CD4-positive, CD25-positive, alpha-beta regulatory T cell (primary cell): ENCODE data around the gene MXRA5. TPM values are rescaled to one million over a fixed set of nuclear protein-coding genes. Genes with fewer than 3 reads are reported as not detected.
"Not testable (repeated sequence)": the region's sequence is repeated elsewhere in the genome, so short reads cannot be mapped to it uniquely, and the experiment has no call there.

Experiments used
- ATAC-seq, 2 donors: fragments of 150-1000 bp; cut with Tn5 transposase; one replicate each; pipeline ENCODE4 v1.10.0; 2021; ENCODE audit warnings: low read depth in 2 of 2, moderate number of reproducible peaks in 2 of 2, moderate library complexity in 1 of 2
- DNase-seq, 3 donors: peaks; one replicate each; pipeline versions ENCODE4 v3.0.0 to v3.0.0-alpha.2; 2012 to 2022; ENCODE audit warnings: mixed read lengths in 1 of 3
- H3K27ac ChIP-seq: one replicate; pipeline ENCODE4 v1.7.0; 2013; ENCODE audit warnings: mild to moderate bottlenecking, low read length; ENCODE audit not compliant: insufficient read depth, poor library complexity, severe bottlenecking
- H3K27me3 ChIP-seq: one replicate; pipeline ENCODE4 v1.7.0; 2013; ENCODE audit warnings: low read length; ENCODE audit not compliant: control insufficient read depth, insufficient read depth
- H3K36me3 ChIP-seq: one replicate; pipeline ENCODE4 v1.7.0; 2013; ENCODE audit warnings: mild to moderate bottlenecking, low read length, moderate library complexity; ENCODE audit not compliant: control insufficient read depth, insufficient read depth
- H3K4me1 ChIP-seq: 2 replicates; pipeline ENCODE4 v1.7.0; 2013; ENCODE audit warnings: mild to moderate bottlenecking, low read length; ENCODE audit not compliant: insufficient read depth, control insufficient read depth, poor library complexity, severe bottlenecking
- H3K4me3 ChIP-seq: one replicate; pipeline ENCODE4 v1.7.0; 2013; ENCODE audit warnings: low read depth, mild to moderate bottlenecking, low read length, moderate library complexity
- H3K9me3 ChIP-seq, 2 experiments: 1 replicate in 1 of 2; 2 replicates in 1 of 2; pipeline ENCODE4 v1.7.0; 2013; ENCODE audit warnings: low read length in 2 of 2, mild to moderate bottlenecking in 1 of 2, moderate library complexity in 1 of 2; ENCODE audit not compliant: control insufficient read depth in 2 of 2
- H3K27ac Mint-ChIP-seq, 3 donors: one replicate each; pipeline ENCODE4 v1.8.0; 2020 to 2022; ENCODE audit warnings: mild to moderate bottlenecking in 3 of 3, mixed read lengths in 3 of 3, moderate library complexity in 2 of 3
- H3K27me3 Mint-ChIP-seq: one replicate; pipeline ENCODE4 v1.8.0; 2022; ENCODE audit warnings: mild to moderate bottlenecking, mixed read lengths
- H3K36me3 Mint-ChIP-seq: one replicate; pipeline ENCODE4 v1.8.0; 2020; ENCODE audit warnings: mixed read lengths
- H3K4me1 Mint-ChIP-seq, 4 donors: one replicate each; pipeline ENCODE4 v1.8.0; 2020 to 2022; ENCODE audit warnings: mixed read lengths in 4 of 4, mild to moderate bottlenecking in 1 of 4
- H3K4me3 Mint-ChIP-seq, 4 donors: one replicate each; pipeline ENCODE4 v1.8.0; 2020 to 2022; ENCODE audit warnings: mild to moderate bottlenecking in 4 of 4, mixed read lengths in 4 of 4, moderate library complexity in 3 of 4
- H3K9me3 Mint-ChIP-seq, 7 donors: one replicate each; pipeline ENCODE4 v1.8.0; 2020 to 2022; ENCODE audit warnings: mixed read lengths in 7 of 7, mild to moderate bottlenecking in 3 of 7, moderate library complexity in 2 of 7
- polyA plus RNA-seq, 4 donors: library from polyadenylated mRNA; unstranded; fragments of 300-500 nt; fragmentation: Illumina TruSeq; gene quantifications; one replicate each; pipeline ENCODE4 v1.2.3, GENCODE V29; 2021
- total RNA-seq: library from RNA; stranded (reverse); gene quantifications from one replicate; pipeline ENCODE4 v1.2.3, GENCODE V29; 2022

MXRA5 gene
- total and polyA plus RNA-seq, 5 donors from 2014 or later, result not detected

DNA sequence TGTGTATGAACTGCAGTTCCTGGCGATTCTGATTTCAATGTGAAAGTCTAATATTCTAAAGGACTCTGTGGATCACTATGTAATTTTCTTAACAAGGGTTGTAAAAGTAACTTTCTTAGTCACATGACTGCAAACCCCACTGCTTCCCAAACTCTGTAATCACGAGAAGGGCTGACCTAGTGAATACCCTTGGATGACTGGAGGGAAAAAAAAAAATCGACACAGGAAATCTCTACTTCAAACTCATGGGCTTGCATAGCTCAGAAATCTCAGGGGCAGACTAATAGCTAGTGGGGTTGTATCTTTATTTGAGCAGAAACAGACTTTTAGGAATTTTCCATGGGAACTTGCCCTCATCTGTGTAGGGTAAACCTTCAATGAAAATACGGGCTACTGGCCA is 4.8 kb upstream of the MXRA5 start:
- H3K27me3 Mint-ChIP-seq, result no peaks in the 10 kb centered on the region
- Histone ChIP-seq H3K4me1 (no peaks in the 10 kb centered on the region), H3K9me3 (no peaks in the 10 kb centered on the region), H3K27ac (no peak overlapping the region), H3K36me3 (no peaks in the 10 kb centered on the region), H3K4me3 (no peak overlapping the region), H3K27me3 (no peaks in the 10 kb centered on the region)
- peaks cover 0 to 7% (median 0%) of the 10 kb centered on the region in 7 donors for H3K9me3 Mint-ChIP-seq
- H3K27ac Mint-ChIP-seq, result no peak overlapping the region
- H3K36me3 Mint-ChIP-seq, result no peaks in the 10 kb centered on the region
- no peak overlapping the region for H3K4me3 Mint-ChIP-seq
- DNase-seq (no peak), ATAC-seq (no peak)
- no peaks in the 10 kb centered on the region for H3K4me1 Mint-ChIP-seq

DNA sequence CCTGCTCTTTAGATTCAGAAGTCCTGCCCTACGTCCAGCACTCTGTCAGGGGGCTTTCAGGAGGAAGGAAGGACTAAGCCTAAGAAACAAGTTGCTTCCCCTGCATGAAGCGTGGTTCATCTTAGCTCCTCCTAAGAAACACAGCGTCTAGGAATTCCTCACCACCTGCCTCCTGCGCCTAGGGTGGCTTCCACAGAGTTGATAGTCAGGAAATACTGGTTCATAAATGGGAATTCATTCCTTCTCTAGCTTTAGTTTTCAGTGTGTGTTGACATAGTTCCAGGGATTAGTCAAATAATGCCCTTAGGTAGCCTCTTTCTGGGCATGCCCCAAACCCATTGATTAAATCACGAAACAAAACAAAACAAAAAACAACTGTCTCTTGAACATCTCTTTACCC is 1.7 kb upstream of the MXRA5 start:
- no peak overlapping the region for H3K27ac Mint-ChIP-seq
- no peak overlapping the region for H3K4me3 ChIP-seq
- H3K9me3 Mint-ChIP-seq, result peaks cover 0 to 7% (median 0%) of the 10 kb centered on the region in 7 donors
- H3K4me3 Mint-ChIP-seq, result no peak overlapping the region
- H3K9me3 ChIP-seq, result no peaks in the 10 kb centered on the region
- H3K27ac ChIP-seq, result no peak overlapping the region
- H3K27me3 Mint-ChIP-seq, result no peaks in the 10 kb centered on the region
- DNase-seq (no peak), ATAC-seq (no peak)
- no peaks in the 10 kb centered on the region for H3K36me3 ChIP-seq
- no peaks in the 10 kb centered on the region for H3K36me3 Mint-ChIP-seq
- H3K27me3 ChIP-seq, result no peaks in the 10 kb centered on the region
- H3K4me1 ChIP-seq, result no peaks in the 10 kb centered on the region
- H3K4me1 Mint-ChIP-seq, result no peaks in the 10 kb centered on the region

DNA sequence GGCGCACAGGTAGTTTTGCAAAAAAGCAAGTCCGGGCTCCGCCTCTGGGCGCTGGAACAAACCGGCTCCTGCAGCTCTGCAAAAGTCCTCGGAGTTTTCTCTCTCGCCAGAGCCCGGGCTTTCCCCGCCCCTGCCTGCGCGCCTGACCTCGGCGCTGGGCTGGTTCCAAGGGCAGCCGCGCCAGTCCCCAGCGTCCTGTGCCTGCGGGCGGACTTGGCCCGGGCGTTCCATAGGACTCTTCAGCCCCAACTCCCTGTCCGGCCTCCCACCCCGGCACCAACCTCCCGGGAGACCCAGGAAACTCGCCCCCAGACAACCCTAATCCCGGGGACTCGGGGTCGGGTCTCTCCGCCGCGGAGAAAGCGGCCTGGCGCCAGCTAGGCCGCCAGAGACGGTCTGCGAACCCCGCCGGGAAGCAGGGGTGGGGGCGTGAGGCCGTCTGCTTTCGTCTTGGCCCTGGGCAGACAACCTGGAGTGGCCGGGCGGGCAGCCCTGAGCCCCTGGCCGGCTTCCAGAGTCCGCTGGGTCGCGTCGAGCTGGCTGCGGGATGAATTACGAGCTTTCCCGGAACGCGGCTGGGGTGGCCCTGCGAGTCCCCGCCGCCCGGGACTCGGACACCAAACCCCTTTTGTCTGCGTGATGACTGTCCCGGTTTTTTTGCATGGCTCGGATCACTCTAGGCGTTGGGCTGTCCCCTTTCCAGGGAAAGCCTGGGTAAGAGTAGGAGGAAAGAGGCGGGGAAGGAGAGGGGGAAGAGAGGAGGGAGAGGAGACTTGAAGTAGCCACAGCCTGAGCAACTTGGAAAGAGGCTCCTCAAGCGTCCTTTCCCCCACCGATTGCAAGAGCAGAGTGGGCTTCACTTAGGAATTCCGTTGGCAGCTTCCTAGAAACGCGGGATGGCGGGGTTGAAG is 916 bp downstream of the MXRA5 start:
- H3K9me3 ChIP-seq, result no peaks in the 10 kb centered on the region
- no peak overlapping the region for H3K4me3 ChIP-seq
- no peak overlapping the region for H3K27ac ChIP-seq
- H3K4me1 ChIP-seq, result no peaks in the 10 kb centered on the region
- Mint-ChIP-seq H3K27me3 (no peaks in the 10 kb centered on the region), H3K4me1 (no peaks in the 10 kb centered on the region), H3K27ac (no peak overlapping the region), H3K9me3 (peaks cover 0 to 7% (median 0%) of the 10 kb centered on the region in 7 donors), H3K4me3 (no peak overlapping the region), H3K36me3 (no peaks in the 10 kb centered on the region)
- ATAC-seq (no peak), DNase-seq (no peak)
- no peaks in the 10 kb centered on the region for H3K27me3 ChIP-seq
- H3K36me3 ChIP-seq, result no peaks in the 10 kb centered on the region

DNA sequence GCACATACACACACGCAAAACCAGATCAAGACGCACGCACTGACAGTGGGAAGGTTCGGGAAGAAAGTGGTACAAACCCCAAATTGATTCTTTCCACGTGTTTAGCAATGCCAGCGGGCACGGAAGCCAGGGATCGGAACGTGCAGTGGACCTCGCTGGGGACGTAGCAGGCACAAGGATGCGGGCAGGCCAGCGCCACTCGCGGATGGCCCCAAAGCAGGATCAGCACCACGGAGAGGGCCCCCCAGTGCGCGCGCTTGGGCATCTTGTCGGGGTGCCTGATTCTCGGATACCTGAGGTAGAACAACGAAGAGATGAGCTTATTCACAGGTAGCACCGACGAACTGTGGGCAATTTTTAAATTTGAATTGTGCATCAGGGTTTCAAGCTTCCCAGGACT is 2.9 kb downstream of the MXRA5 start:
- not testable (repeated sequence) for H3K36me3 ChIP-seq, H3K4me3 Mint-ChIP-seq, H3K27ac ChIP-seq, H3K4me3 ChIP-seq, H3K9me3 Mint-ChIP-seq, H3K36me3 Mint-ChIP-seq, ATAC-seq, DNase-seq, H3K9me3 ChIP-seq, H3K27me3 Mint-ChIP-seq, H3K27me3 ChIP-seq, H3K4me1 Mint-ChIP-seq, H3K4me1 ChIP-seq, H3K27ac Mint-ChIP-seq

DNA sequence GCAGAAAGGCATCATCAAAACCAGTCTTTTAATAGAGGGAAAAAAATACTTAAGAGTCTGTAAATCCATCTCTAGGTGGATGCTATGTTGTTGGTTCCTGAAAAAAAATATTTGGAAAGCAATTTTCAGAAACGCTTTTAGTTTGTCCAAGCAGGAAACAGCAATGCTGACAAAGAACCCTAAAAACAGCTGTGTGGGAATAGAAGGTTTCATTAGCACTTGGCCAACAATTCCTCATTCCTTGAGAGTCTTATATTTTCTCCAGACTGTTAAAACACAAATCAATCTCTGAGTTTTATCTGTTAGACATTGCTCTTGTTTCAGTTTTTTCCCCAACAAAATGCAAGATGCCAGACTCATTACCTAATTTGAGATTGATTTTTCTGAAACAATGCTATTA is 6.4 kb downstream of the MXRA5 start:
- no peaks in the 10 kb centered on the region for H3K27me3 ChIP-seq
- Mint-ChIP-seq H3K4me3 (no peak overlapping the region), H3K9me3 (peaks cover 0 to 2% (median 0%) of the 10 kb centered on the region in 7 donors), H3K36me3 (no peaks in the 10 kb centered on the region), H3K4me1 (no peaks in the 10 kb centered on the region), H3K27ac (no peak overlapping the region), H3K27me3 (no peaks in the 10 kb centered on the region)
- H3K4me1 ChIP-seq, result no peaks in the 10 kb centered on the region
- H3K9me3 ChIP-seq, result no peaks in the 10 kb centered on the region
- no peak overlapping the region for H3K27ac ChIP-seq
- no peak overlapping the region for H3K4me3 ChIP-seq
- no peak for ATAC-seq
- H3K36me3 ChIP-seq, result no peaks in the 10 kb centered on the region
- DNase-seq, result no peak

DNA sequence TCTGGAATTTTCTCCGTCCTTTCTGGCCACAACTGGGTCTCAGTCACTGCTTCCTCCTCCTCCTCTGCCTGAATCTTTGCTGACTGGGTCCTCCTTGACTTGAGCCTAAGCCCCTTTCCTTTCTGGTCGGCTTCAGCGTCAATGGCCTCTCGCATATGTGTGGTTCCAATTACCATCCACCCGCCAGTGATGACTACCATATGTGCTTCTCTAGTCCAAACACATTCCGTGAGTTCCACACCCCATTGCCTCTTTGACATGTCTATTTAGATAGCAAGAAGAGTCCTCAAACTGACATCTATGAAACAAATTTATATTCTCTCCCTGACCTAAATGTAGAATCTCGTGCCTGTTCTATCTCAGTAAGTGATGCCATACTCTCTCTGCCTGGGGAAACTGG is 19.8 kb downstream of the MXRA5 start:
- Histone ChIP-seq H3K9me3 (no peaks in the 10 kb centered on the region), H3K27me3 (no peaks in the 10 kb centered on the region), H3K36me3 (no peaks in the 10 kb centered on the region), H3K27ac (no peak overlapping the region), H3K4me1 (no peaks in the 10 kb centered on the region), H3K4me3 (no peak overlapping the region)
- Mint-ChIP-seq H3K27ac (no peak overlapping the region), H3K9me3 (peaks cover 0 to 6% (median 2%) of the 10 kb centered on the region in 7 donors), H3K4me1 (no peaks in the 10 kb centered on the region), H3K27me3 (no peaks in the 10 kb centered on the region), H3K4me3 (no peak overlapping the region), H3K36me3 (no peaks in the 10 kb centered on the region)
- DNase-seq (no peak), ATAC-seq (no peak)

DNA sequence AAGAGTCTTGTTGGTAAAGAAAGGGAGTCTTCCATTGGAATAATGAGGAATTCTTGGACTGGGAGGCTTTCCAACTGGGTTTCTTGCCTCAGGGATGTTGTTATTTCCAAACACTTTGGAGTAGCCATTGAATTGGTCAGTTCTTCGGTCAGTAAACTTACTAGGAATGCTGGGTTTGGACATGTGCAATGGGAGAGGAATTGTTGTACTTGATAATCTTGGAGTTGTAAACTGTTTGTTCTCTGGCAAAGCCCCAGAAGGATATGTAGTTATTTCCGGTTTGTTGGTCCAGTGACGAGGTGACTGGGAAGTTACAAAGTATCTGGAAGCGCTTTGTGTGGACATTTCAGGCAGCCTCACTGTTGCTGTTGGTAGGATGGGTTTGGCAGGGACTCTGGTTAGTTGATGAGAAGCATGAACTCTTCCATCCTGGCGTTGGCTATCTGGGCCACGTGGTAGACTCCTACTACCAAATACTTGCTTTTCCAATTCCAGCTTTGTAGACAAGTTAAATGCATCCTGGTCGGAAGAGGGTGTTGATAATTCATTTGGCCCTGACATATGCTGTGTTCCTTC is 25.9 kb downstream of the MXRA5 start:
- ATAC-seq (no peak), DNase-seq (no peak)
- H3K4me3 ChIP-seq, result no peak overlapping the region
- Mint-ChIP-seq H3K4me3 (no peak overlapping the region), H3K27me3 (no peaks in the 10 kb centered on the region), H3K36me3 (no peaks in the 10 kb centered on the region), H3K4me1 (no peaks in the 10 kb centered on the region), H3K9me3 (peaks cover 0 to 4% (median 2%) of the 10 kb centered on the region in 7 donors), H3K27ac (no peak overlapping the region)
- no peaks in the 10 kb centered on the region for H3K9me3 ChIP-seq
- no peaks in the 10 kb centered on the region for H3K27me3 ChIP-seq
- no peak overlapping the region for H3K27ac ChIP-seq
- H3K36me3 ChIP-seq, result no peaks in the 10 kb centered on the region
- H3K4me1 ChIP-seq, result no peaks in the 10 kb centered on the region
